ENCODE data around the gene MPV17L2.

MPV17L2 gene

DNA sequence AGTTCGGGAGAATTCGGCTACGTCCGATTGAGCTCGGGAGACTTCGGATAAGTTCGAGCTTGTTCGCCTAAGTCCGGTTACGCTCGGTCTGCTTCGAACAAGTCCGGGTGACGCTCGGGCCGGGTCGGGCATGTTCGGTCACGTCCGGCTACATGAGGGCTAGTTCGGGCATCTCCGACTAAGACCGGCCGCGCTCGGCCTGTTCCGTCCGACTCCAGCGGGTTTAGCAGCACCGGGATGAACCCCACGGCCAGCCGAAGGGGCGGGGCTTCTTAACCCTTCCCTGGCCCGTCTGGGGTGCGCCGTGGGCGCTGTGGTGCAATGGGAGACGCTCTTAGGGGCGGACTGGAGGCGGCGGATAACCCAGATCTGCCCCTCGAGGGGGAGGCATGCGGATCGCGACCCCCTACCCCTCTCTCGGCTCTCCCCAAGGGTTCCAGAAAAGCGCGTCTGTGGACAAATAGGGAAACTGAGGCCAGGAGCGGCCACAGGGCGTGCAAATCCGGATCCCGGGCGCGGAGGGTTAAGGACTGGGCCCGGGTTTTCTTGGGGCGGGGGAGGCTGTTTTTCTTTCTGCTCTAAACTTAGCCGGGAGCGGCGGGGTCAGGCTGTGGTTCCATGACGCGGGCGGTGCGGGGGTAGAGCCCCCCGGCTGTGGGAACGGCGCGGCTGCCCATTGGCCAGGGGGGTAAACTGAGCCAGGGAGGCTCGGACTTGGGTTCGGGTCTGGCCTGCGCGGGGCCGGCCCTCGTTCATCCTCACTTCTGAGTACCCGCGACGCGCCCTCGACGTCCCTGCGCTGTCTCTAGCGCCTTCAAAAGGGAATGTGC lies 31.7 kb downstream of the MPV17L2 start:
- no peaks in the 10 kb centered on the region for H3K36me3 ChIP-seq (ENCODE audit: insufficient read depth, low read length)
- no peaks in the 10 kb centered on the region; the same call in 1 of the 2 replicates for H3K4me1 ChIP-seq (ENCODE audit: insufficient read depth, low read length)
- peak overlapping the region; percentile 97 for H3K9ac ChIP-seq (ENCODE audit: low read depth, low read length)
- H3K9me3 ChIP-seq (ENCODE audit: control insufficient read depth, insufficient read depth, low read length), result no peaks in the 10 kb centered on the region

DNA sequence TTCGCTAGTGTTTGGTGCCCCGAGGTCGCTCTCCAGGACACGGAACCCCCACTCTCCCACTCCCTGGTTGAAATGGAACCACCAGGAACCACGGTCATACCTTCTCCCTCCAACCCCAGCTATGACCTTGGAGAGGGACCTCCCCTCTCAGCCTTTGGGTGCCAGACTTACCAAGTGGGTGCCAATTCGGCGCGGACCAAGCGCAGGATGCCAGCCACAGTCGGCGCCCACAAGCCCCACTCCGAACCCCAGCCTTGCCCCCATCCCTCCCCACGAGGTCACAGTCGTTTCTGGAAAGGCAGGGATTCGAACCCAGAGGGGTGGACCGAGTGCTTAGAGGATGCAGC lies 32.3 kb downstream of the MPV17L2 start:
- H3K9ac ChIP-seq (ENCODE audit: low read depth, low read length), result peak overlapping the region; percentile 97; the same call in 1 of the 2 replicates
- no peaks in the 10 kb centered on the region for H3K9me3 ChIP-seq (ENCODE audit: control insufficient read depth, insufficient read depth, low read length)
- no peaks in the 10 kb centered on the region for H3K36me3 ChIP-seq (ENCODE audit: insufficient read depth, low read length)
- no peaks in the 10 kb centered on the region; the same call in 1 of the 2 replicates for H3K4me1 ChIP-seq (ENCODE audit: insufficient read depth, low read length)

DNA sequence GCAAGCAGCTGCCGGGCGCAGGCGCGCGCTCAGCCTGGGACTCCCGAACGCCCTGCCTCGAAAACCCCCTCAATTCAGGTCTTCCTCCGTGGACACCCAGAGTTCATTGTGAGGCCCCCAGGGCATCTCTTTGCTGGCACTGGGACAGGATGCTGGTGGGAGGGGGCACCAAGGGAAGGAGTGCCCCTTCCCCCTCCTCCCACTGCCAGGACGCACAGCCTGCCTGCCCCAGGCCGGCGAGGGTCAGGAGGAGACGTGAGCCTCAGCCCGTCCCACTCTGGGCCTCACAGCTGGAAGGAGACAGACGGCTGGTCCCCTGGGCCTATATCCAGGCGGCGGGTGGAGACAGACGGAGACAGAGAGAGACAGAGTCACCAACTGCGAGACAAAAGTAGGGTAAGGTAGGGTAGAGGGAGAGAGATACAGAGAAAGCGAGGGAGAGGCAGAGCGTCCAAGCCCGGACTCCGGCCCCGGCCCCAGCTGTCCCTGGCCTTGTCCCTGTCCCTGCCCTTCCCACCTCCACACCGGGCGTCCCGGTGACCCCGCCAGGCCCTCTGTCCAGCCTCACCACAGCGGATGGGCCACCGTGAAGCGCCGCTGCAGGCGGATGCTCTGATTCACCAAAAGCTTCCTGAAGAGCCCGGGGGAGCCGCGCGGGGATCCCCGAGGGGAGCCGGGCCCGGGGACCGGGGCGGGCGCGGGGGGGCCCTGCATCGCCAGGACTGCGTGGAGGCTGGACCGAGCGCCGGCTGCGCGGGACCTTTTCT lies 32.9 kb downstream of the MPV17L2 start, which contains the start of gene PDE4C:
TSS of gene PDE4C (minus strand) at position 737 of the 767 bp plus-strand sequence. CDS start at position 714, 23 bp downstream.
- H3K4me1 ChIP-seq (ENCODE audit: insufficient read depth, low read length), result peaks cover 4% of the 10 kb centered on the region
- H3K9ac ChIP-seq (ENCODE audit: low read depth, low read length), result peak within 1 kb of the TSS; percentile 97; the same call in 1 of the 2 replicates

DNA sequence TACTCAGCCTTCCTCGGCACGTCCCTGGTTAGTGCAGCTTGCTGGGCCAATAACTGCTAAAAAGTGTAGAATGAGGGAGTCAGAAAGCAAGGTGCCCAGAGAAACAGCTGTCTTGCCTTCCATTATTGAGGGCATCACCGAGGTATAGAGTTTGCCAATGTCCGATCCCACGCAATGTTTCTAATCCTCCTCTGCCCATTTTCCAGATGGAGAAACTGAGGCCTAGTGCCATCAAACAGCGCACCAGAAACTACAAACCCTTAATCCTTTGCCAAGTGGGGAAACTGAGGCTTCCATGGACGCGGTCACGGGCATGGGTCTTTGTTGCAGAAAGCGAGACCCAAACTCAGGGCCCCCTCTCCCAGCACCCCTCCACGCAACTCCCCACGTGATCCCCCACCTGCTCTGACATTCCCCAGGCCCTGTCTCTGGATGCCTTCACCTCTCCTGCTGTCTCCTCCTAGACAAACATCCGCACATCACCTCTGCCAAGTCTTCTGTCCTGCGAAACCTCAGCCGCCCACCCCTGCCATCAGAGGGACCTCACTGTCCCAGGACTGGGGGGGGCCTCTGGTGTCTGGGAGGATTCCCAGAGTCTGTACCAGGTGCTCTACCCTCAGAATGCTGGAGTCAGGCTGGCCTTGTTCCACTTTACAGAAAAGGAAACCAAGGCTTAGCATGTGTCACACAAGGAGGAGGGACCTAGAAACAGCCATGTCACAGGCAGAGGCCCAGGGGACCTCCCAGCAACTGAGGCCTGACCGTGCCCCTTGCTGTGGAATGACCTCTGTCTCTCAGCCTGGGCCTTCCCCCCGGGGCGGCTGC lies 34.1 kb downstream of the MPV17L2 start:
- H3K9ac ChIP-seq (ENCODE audit: low read depth, low read length), result no peak overlapping the region
- peaks cover 15% of the 10 kb centered on the region for H3K4me1 ChIP-seq (ENCODE audit: insufficient read depth, low read length)
- H3K36me3 ChIP-seq (ENCODE audit: insufficient read depth, low read length), result no peaks in the 10 kb centered on the region
- no peaks in the 10 kb centered on the region for H3K9me3 ChIP-seq (ENCODE audit: control insufficient read depth, insufficient read depth, low read length)

More for the DNA sequence above, 32.9 kb downstream of the MPV17L2 start, which contains the start of gene PDE4C:
- no peaks in the 10 kb centered on the region for H3K36me3 ChIP-seq (ENCODE audit: insufficient read depth, low read length)
- no peaks in the 10 kb centered on the region for H3K9me3 ChIP-seq (ENCODE audit: control insufficient read depth, insufficient read depth, low read length)

DNA sequence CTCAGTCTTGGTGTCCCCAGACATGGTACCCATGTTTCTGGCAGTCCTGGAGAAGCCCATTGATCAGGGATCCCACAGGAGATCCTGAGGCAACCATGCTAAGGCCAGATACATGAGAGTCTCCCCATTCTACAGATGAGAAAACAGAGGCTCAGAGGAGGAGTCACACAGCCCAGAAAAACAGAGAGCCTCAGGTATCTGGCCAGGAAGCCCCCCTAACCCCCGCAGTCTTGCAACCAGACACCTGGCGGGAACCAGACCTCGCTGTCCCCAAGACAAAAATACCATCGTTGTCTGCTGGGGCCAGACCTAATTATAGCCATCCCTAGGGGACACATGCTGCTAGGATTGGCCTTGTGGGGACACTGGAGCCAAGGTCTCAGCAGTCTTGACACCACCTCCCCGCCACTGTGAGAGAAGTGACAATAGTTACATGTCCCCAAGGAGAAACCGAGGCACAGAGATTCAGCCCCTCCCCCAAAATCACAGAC lies 34.8 kb downstream of the MPV17L2 start:
- Histone ChIP-seq H3K9me3 (ENCODE audit: control insufficient read depth, insufficient read depth, low read length) (no peaks in the 10 kb centered on the region), H3K36me3 (ENCODE audit: insufficient read depth, low read length) (no peaks in the 10 kb centered on the region), H3K4me1 (ENCODE audit: insufficient read depth, low read length) (peaks cover 18% of the 10 kb centered on the region), H3K9ac (ENCODE audit: low read depth, low read length) (no peak overlapping the region)

DNA sequence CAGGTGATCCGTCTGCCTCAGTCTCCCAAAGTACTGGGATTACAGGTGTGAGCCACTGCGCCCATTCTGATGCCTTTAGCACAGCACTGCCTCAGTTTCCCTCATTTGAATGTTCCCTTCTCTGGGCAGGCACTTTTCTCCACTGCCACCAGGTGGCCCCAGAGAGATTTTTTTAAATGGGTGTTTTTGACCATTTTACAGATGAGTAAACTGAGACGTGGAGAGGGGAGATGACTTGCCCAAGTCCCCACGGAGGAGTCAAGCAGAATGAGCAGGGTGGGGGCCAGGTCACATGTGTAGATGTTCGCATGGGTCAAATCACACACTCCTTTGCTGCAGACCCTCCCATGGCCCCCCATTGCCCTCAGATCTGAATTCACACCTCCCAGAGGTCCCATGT lies 36.5 kb downstream of the MPV17L2 start:
- H3K4me1 ChIP-seq (ENCODE audit: insufficient read depth, low read length), result peaks cover 18% of the 10 kb centered on the region
- H3K9me3 ChIP-seq (ENCODE audit: control insufficient read depth, insufficient read depth, low read length), result no peaks in the 10 kb centered on the region
- no peaks in the 10 kb centered on the region for H3K36me3 ChIP-seq (ENCODE audit: insufficient read depth, low read length)
- H3K9ac ChIP-seq (ENCODE audit: low read depth, low read length), result no peak overlapping the region

DNA sequence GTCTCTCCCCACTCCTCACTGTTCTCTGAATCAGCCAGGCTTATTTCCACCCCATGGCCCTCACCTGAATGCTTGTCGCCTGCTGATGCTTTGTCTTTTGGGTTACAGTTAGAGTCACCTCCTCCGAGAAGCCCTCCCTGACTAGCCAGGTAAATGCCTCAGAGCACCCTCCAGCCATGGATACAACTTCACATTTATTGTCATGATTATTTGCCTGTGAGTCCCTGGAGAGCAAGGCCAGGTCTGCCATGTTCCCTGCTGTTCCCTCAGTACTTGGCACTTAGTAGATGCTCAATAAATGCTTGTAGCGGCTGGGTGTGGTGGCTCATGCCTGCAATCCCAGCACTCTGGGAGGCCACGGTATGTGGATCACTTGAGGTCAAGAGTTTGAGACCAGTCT lies 36.9 kb downstream of the MPV17L2 start:
- Histone ChIP-seq H3K36me3 (ENCODE audit: insufficient read depth, low read length) (no peaks in the 10 kb centered on the region), H3K9ac (ENCODE audit: low read depth, low read length) (no peak overlapping the region), H3K4me1 (ENCODE audit: insufficient read depth, low read length) (peaks cover 18% of the 10 kb centered on the region), H3K9me3 (ENCODE audit: control insufficient read depth, insufficient read depth, low read length) (no peaks in the 10 kb centered on the region)

DNA sequence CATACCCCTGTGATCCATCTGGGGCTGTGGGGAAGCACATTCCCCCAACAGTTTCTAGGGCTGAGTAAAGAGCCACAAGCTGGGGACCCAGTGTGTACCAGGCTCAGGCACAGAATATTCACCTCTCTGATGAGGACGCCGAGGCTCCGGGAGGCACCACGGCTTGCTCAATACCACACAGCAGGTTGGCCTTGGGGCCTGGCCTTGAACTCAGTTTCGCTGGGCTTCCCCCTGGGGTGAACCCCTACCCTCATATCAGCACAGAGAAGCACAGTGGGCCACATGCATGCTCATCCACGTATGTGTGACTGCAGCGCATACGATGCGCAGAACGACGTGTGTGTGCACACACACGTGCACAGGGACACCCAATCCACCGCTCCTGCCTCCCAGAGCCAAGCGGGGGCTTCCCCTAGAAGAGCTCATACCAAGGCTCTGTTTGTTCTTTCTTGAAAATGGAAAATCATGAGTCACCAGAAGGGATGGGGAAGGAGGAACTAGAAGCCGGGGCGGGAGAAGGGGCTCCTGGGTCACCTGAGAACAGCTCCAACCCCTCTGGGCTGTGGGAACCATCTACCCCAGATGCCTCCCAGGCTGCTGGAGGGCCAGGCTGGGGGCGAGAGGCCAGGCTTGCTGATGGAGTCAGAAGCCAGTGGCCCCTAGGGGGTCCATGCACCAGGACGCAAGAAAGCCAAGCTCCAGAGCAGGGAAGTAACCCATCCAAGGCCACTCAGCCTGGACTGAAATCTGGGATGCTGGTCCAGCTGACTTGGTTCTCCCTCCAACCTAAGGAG lies 38.1 kb downstream of the MPV17L2 start:
- H3K4me1 ChIP-seq (ENCODE audit: insufficient read depth, low read length), result peaks cover 18% of the 10 kb centered on the region
- H3K36me3 ChIP-seq (ENCODE audit: insufficient read depth, low read length), result no peaks in the 10 kb centered on the region
- H3K9ac ChIP-seq (ENCODE audit: low read depth, low read length), result peak overlapping the region; percentile 51
- no peaks in the 10 kb centered on the region for H3K9me3 ChIP-seq (ENCODE audit: control insufficient read depth, insufficient read depth, low read length)

DNA sequence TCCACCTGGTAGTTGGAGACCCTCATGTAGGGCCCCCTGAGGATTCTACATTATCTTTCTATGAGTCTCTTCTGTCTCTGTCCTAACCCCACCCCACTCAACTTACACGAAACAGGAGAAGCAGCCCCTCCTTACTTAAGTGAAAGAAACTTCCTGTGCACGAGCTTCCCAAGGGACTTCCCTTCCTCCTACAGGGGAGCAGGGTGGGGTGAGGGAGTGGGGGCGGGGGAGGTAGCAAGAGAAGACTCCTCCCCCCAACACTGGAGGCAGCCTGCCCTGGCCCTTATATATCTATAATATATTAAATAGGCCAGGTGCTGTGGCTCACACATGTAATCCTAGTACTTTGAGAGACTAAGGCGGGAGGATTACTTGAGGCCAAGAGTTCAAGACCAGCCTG lies 38.8 kb downstream of the MPV17L2 start:
- peak overlapping the region; percentile 51 for H3K9ac ChIP-seq (ENCODE audit: low read depth, low read length)
- no peaks in the 10 kb centered on the region for H3K9me3 ChIP-seq (ENCODE audit: control insufficient read depth, insufficient read depth, low read length)
- no peaks in the 10 kb centered on the region for H3K36me3 ChIP-seq (ENCODE audit: insufficient read depth, low read length)
- peaks cover 18% of the 10 kb centered on the region for H3K4me1 ChIP-seq (ENCODE audit: insufficient read depth, low read length)

DNA sequence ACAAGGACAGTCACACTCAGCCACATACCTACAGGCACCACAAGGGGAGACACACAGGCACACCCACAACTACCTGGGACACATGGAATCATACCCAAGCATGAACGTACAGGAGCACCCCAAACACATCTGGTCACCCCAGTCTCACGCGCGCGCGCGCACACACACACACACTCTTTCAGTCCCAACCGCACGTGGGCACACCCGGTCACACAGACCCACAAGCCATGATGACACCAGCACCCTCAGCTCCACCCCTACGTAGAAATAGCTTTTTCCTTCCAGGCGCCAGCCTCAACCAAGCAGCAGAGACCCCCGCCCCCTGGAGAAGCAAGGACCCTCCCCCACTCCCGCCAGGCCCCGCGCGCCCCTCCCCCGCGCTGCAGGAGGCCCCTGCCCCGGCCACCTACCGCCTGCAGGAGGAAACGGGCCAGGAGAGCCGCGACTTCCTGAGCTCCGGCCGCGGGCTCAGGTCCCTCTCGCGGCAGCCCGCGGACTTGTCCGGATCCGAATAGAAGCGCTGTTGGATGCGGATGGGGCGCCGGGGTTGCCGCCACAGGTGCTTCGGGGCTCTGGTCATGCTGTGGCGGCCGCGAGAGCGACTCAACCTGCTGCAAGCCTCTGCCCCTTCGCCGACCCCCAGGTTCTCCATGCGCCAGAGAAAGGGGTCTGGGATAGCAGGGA lies 39.7 kb downstream of the MPV17L2 start:
- H3K36me3 ChIP-seq (ENCODE audit: insufficient read depth, low read length), result no peaks in the 10 kb centered on the region
- peak overlapping the region; percentile 47; the same call in 1 of the 2 replicates for H3K9ac ChIP-seq (ENCODE audit: low read depth, low read length)
- no peaks in the 10 kb centered on the region for H3K9me3 ChIP-seq (ENCODE audit: control insufficient read depth, insufficient read depth, low read length)
- H3K4me1 ChIP-seq (ENCODE audit: insufficient read depth, low read length), result peaks cover 18% of the 10 kb centered on the region

DNA sequence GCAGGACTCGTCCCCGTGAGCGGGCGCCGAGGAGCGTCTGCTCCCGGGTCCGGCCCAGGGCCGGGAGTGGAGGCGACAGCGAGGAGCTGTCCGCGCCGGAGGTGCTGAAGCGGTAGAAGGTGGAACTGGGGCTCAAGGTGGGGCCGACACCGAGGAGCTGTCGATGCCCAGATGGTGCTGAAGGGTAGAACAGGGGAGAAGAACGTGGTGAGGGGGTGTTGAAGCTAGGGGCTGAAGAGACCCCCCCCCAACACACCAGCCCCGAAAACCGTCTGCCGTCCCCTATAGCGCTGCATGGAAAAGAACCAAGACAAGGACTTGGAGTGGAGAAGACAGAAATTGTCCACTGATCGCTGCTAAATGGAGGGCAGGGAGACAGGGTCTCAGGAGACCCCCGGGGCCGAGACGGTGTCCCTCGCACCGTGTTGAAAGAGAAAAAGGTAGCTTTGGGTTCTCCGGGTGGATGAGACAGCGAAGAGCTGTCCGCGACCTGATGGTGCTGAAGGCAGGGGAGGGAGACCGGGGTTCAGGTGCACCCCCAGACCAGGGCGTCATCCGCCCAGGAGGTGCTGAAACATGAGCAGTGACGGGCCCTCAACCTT lies 40.3 kb downstream of the MPV17L2 start:
- Histone ChIP-seq H3K36me3 (ENCODE audit: insufficient read depth, low read length) (no peaks in the 10 kb centered on the region), H3K4me1 (ENCODE audit: insufficient read depth, low read length) (peaks cover 18% of the 10 kb centered on the region), H3K9me3 (ENCODE audit: control insufficient read depth, insufficient read depth, low read length) (no peaks in the 10 kb centered on the region), H3K9ac (ENCODE audit: low read depth, low read length) (peak overlapping the region; percentile 26; the same call in 1 of the 2 replicates)

DNA sequence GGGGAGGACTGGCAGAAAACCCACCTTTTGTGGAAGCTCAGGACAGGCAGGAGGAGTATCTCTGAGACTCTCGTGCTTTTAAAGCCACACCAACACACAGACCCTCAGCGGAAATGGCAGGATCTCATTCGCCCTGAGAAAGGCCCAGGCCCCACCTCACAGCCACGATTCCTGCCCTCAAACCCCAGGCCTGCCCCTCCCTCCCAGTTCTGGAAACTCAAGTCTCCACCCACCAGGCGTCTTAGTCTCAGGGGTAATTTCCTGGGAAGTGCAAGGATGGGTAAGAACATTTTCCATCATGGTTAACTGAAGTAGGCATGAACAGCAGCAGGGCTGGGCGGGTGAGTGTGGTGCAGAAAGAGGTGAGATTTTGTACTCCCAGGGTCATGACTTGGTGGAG lies 41.2 kb downstream of the MPV17L2 start:
- Histone ChIP-seq H3K9me3 (ENCODE audit: control insufficient read depth, insufficient read depth, low read length) (no peaks in the 10 kb centered on the region), H3K9ac (ENCODE audit: low read depth, low read length) (no peak overlapping the region), H3K36me3 (ENCODE audit: insufficient read depth, low read length) (no peaks in the 10 kb centered on the region), H3K4me1 (ENCODE audit: insufficient read depth, low read length) (peaks cover 18% of the 10 kb centered on the region)

DNA sequence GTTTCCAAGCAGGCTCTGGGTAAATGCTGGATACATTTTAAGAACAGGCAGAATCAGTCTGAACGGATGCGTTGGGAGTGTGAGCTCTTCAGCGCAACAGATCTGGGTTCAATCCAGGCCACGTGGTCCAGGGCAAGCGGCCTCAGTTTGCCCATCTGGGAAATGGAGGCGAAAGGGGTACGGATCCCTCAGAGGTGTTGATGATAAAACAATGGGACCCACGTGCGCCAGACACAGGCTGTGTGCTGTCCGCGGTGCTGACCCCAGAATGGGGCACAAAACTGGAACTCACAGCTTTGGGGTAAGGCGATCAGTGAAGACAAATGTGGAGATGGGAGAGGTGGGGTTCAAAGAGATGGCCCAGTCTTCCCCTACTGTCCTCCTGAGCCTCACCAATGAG lies 46.3 kb downstream of the MPV17L2 start:
- Histone ChIP-seq H3K4me1 (ENCODE audit: insufficient read depth, low read length) (0 out of 2 replicates have a peak, but pooled peaks cover 3% of the 10 kb centered on the region), H3K36me3 (ENCODE audit: insufficient read depth, low read length) (no peaks in the 10 kb centered on the region), H3K9ac (ENCODE audit: low read depth, low read length) (no peak overlapping the region), H3K9me3 (ENCODE audit: control insufficient read depth, insufficient read depth, low read length) (no peaks in the 10 kb centered on the region)

Measured in ES-I3 (cell line).